Uterine smooth muscle cell (primary cell): Measurements from ENCODE around the gene SOCS4. TPM values are rescaled to one million over a fixed set of nuclear protein-coding genes. Genes with fewer than 3 reads are reported as not detected.

Source experiments
- total RNA-seq: library from RNA; depleted of rRNA; stranded (reverse); fragments of >200 nt; gene quantifications from 2 replicates; pipeline ENCODE4 v1.2.3, GENCODE V29; 2014

SOCS4 gene, protein sequence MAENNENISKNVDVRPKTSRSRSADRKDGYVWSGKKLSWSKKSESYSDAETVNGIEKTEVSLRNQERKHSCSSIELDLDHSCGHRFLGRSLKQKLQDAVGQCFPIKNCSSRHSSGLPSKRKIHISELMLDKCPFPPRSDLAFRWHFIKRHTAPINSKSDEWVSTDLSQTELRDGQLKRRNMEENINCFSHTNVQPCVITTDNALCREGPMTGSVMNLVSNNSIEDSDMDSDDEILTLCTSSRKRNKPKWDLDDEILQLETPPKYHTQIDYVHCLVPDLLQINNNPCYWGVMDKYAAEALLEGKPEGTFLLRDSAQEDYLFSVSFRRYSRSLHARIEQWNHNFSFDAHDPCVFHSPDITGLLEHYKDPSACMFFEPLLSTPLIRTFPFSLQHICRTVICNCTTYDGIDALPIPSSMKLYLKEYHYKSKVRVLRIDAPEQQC
- total RNA-seq: 14.8 and 17.5 TPM in 2 replicates

DNA sequence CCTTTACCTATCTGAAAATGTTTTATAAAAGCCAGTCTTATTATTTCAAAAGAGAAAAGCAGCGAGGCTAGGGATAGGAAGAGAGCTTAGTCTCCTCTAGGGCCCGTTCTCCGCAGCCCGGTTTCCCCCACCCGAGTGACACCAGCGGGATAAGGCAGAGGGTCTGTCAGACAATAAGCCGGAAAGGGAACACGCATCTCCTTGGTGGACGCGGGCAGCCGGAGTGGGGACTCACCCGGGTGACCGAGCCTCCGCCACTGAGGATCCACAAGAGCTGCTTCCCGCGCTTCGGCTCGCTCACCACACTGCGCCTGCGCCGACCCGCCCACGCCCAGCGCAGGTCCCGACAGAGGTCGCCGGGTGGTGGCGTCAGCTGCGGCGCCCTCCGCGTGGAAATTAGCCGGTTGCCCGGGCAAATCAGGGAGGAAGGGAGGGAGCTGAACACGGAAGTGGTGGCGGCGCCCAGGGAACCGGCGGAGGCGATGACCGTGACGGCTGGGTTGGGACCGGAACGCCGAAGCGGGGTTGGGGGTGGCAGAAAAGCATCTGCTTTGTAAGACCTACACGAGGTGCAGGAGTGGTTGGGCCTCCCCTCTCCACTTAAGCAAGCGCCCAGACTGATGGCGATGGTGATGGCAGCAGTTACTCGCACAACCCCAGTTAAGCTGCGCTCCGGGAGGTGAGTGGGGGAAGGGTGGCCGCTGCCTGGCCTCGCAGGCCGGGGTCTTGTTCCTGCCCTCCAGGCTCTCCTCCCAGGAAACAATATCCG lies at the start of gene SOCS4, which contains the start of gene WDHD1:
Gene SOCS4, plus strand, starts transcription at position 444 of the 769 bp plus-strand sequence. CDS start 15,806 bp downstream, outside the sequence.
Gene WDHD1, minus strand, starts transcription at position 307 of the 769 bp plus-strand sequence. CDS start 312 bp downstream, outside the sequence.

DNA sequence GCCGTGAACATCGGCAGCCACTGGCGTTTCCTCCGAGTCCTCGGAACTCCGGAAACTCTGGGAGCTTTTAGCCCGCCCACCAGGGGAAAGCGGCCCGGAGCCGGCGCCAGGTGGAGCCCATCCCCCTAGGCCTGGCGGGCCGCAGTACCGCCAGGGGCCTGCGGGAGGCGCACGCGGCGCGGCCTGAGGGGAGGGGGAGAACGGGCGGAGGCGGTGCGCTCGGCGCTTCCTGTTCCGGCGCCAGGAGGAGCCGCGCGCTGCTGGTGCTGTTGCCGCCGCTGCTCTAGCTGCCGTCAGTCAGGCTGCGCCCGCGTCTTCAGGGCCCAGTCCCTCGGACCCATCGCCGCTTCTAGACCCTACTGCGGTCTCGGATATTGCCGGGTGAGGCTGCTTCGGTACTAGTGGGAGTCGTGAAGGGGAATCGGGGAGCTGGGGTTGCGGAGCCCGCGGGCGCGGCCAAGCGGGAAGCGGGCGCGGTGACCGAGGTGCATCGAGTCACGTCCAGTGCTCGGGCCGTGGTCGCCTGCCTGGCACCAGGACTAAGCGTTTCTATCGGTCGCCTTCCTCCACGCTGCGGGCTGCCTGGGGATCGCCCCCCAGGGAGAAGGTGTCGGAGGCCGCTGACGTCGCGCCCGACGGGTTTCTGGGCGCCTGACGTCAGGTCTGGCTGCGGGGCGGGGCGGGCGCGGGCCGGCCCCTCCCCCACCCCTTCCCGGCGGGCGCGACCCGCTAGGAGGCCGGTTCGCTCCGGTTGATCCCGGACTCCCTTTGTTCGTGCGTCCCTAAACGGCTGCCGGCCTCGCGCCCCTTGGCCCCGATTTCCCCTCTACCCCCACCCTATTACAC lies 24.6 kb downstream of the SOCS4 start, which contains the start of gene MAPK1IP1L:
Gene MAPK1IP1L, plus strand, starts transcription at position 225 of the 846 bp plus-strand sequence. CDS start 10,037 bp downstream, outside the sequence.

Other genes with a start within 250 kb of the SOCS4 start
- gene GCH1, start 124.4 kb upstream of the SOCS4 start, total RNA-seq: 2.1 and 2.5 TPM in 2 replicates
- gene WDHD1, start 137 bp upstream of the SOCS4 start, total RNA-seq: 13.5 and 34.9 TPM in 2 replicates
- gene MAPK1IP1L, start 24.4 kb downstream of the SOCS4 start, total RNA-seq: 15.0 and 19.7 TPM in 2 replicates
- 224 and 313 TPM in 2 replicates for gene LGALS3, start 102.0 kb downstream of the SOCS4 start, total RNA-seq
- gene DLGAP5, start 164.3 kb downstream of the SOCS4 start, total RNA-seq: 22.9 and 112 TPM in 2 replicates
- gene FBXO34, start 244.2 kb downstream of the SOCS4 start, total RNA-seq: 34.2 and 37.2 TPM in 2 replicates